Neural progenitor cell (in vitro differentiated cells): ENCODE results near the gene VWA5B1. TPM values are rescaled to one million over a fixed set of nuclear protein-coding genes. Genes with fewer than 3 reads are reported as not detected.

Experiments used
- DNase-seq: peaks from one replicate; pipeline ENCODE4 v3.0.0-alpha.2; 2016; ENCODE audit warnings: low spot score
- H2AFZ ChIP-seq: fragments of 200-600 bp; sonication (generic); replicated peaks from 2 replicates; pipeline ENCODE4 v1.6.1; 2016; ENCODE audit warnings: antibody characterized with exemption
- H3F3A ChIP-seq: fragments of 200-600 bp; sonication (generic); 2 replicates; pipeline ENCODE4 v1.6.1; 2016; ENCODE audit warnings: antibody characterized with exemption, low read depth
- H3K27ac ChIP-seq: fragments of 200-600 bp; sonication (generic); 2 replicates; pipeline ENCODE4 v1.5.1; 2016; ENCODE audit warnings: mild to moderate bottlenecking
- H3K27me3 ChIP-seq: fragments of 200-600 bp; sonication (generic); 2 replicates; pipeline ENCODE4 v1.6.1; 2016; ENCODE audit warnings: mild to moderate bottlenecking, moderate library complexity
- H3K36me3 ChIP-seq: fragments of 200-600 bp; sonication (generic); 2 replicates; pipeline ENCODE4 v1.5.1; 2016
- H3K4me1 ChIP-seq: fragments of 200-600 bp; sonication (generic); 2 replicates; pipeline ENCODE4 v1.6.1; 2016; ENCODE audit warnings: mixed run types
- H3K4me2 ChIP-seq: fragments of 200-600 bp; sonication (generic); 2 replicates; pipeline ENCODE4 v1.6.1; 2016
- H3K4me3 ChIP-seq: fragments of 200-600 bp; sonication (generic); 2 replicates; pipeline ENCODE4 v1.5.1; 2016
- H3K79me2 ChIP-seq: fragments of 200-600 bp; sonication (generic); 2 replicates; pipeline ENCODE4 v1.6.1; 2016; ENCODE audit warnings: low read depth
- H3K9ac ChIP-seq: fragments of 200-600 bp; sonication (generic); 2 replicates; pipeline ENCODE4 v1.6.1; 2016
- H3K9me3 ChIP-seq: fragments of 200-600 bp; sonication (generic); 2 replicates; pipeline ENCODE4 v1.5.1; 2016; ENCODE audit warnings: low read depth
- H4K20me1 ChIP-seq: fragments of 200-600 bp; sonication (generic); 2 replicates; pipeline ENCODE4 v1.6.1; 2016; ENCODE audit warnings: low read depth
- H3K27ac Mint-ChIP-seq: 3 replicates; pipeline ENCODE4 v1.8.0; 2021; ENCODE audit warnings: mixed read lengths
- H3K27me3 Mint-ChIP-seq: 2 replicates; pipeline ENCODE4 v1.8.0; 2022; ENCODE audit warnings: low read depth, mild to moderate bottlenecking, inconsistent platforms, moderate library complexity, mixed read lengths; ENCODE audit not compliant: insufficient read depth
- H3K36me3 Mint-ChIP-seq: 3 replicates; pipeline ENCODE4 v1.8.0; 2021; ENCODE audit warnings: mixed read lengths
- H3K4me1 Mint-ChIP-seq: 3 replicates; pipeline ENCODE4 v1.8.0; 2021; ENCODE audit warnings: mixed read lengths
- H3K4me3 Mint-ChIP-seq: 3 replicates; pipeline ENCODE4 v1.8.0; 2021; ENCODE audit warnings: mild to moderate bottlenecking, moderate library complexity, mixed read lengths
- H3K9me3 Mint-ChIP-seq: 3 replicates; pipeline ENCODE4 v1.8.0; 2020; ENCODE audit warnings: mixed read lengths
- CTCF ChIP-seq: fragments of 200-600 bp; sonication (generic); IDR thresholded peaks from 2 replicates; pipeline ENCODE4 v1.5.1; 2017; ENCODE audit warnings: antibody characterized with exemption, mild to moderate bottlenecking
- EZH2 ChIP-seq: fragments of 200-600 bp; sonication (generic); IDR thresholded peaks from 2 replicates; pipeline ENCODE4 v1.6.1; 2017; ENCODE audit warnings: antibody characterized with exemption, mild to moderate bottlenecking, moderate library complexity
- EZH2phosphoT487 ChIP-seq: fragments of 200-600 bp; sonication (generic); IDR thresholded peaks from 2 replicates; pipeline ENCODE4 v1.6.1; 2017; ENCODE audit warnings: antibody characterized with exemption
- total RNA-seq: library from RNA; depleted of rRNA; stranded (reverse); fragments of >200 nt; gene quantifications from 2 replicates; pipeline ENCODE4 v1.2.3, GENCODE V29; 2015; ENCODE audit warnings: low replicate concordance

Gene VWA5B1
- total RNA-seq, 1 donor from 2014 or later, result not detected

GRCh38 chr1:20307026-20307425 lies 16.4 kb downstream of the VWA5B1 start:
- no peak overlapping the region for H3K9ac ChIP-seq
- H3F3A ChIP-seq, result no peaks in the 10 kb centered on the region
- no peak overlapping the region for H3K27ac ChIP-seq
- peaks cover 7% of the 10 kb centered on the region for H3K27me3 Mint-ChIP-seq
- H3K36me3 Mint-ChIP-seq, result no peaks in the 10 kb centered on the region
- no peak overlapping the region for H3K4me3 Mint-ChIP-seq
- no peak overlapping the region for H3K27ac Mint-ChIP-seq
- H3K9me3 Mint-ChIP-seq, result no peaks in the 10 kb centered on the region
- DNase-seq, result no peak
- H4K20me1 ChIP-seq, result no peaks in the 10 kb centered on the region
- no peaks in the 10 kb centered on the region for H3K79me2 ChIP-seq
- H3K4me1 Mint-ChIP-seq, result no peaks in the 10 kb centered on the region
- H3K4me2 ChIP-seq, result no peak overlapping the region
- H3K9me3 ChIP-seq, result no peaks in the 10 kb centered on the region
- TF ChIP-seq CTCF, result no peak
- no peak for TF ChIP-seq EZH2phosphoT487
- no peak for TF ChIP-seq EZH2
- peaks cover 12% of the 10 kb centered on the region for H3K27me3 ChIP-seq
- no peaks in the 10 kb centered on the region for H3K36me3 ChIP-seq
- H3K4me1 ChIP-seq, result no peaks in the 10 kb centered on the region
- H2AFZ ChIP-seq, result no peak overlapping the region
- H3K4me3 ChIP-seq, result no peak overlapping the region

- Mint-ChIP-seq H3K4me1 (no peaks in the 10 kb centered on the region), H3K27me3 (peaks cover 7% of the 10 kb centered on the region), H3K36me3 (no peaks in the 10 kb centered on the region), H3K27ac (no peak overlapping the region), H3K9me3 (no peaks in the 10 kb centered on the region), H3K4me3 (no peak overlapping the region)
- Histone ChIP-seq H4K20me1 (no peaks in the 10 kb centered on the region), H3K4me1 (no peaks in the 10 kb centered on the region), H2AFZ (no peak overlapping the region), H3K27me3 (peaks cover 12% of the 10 kb centered on the region), H3K4me2 (no peak overlapping the region), H3K9ac (no peak overlapping the region), H3K4me3 (no peak overlapping the region), H3K79me2 (no peaks in the 10 kb centered on the region), H3K27ac (no peak overlapping the region), H3K9me3 (no peaks in the 10 kb centered on the region), H3K36me3 (no peaks in the 10 kb centered on the region), H3F3A (no peaks in the 10 kb centered on the region)
- no peak for TF ChIP-seq CTCF
- no peak for DNase-seq
These were observed 17.9 kb downstream of the VWA5B1 start for GRCh38 chr1:20308569-20308968.

- Mint-ChIP-seq H3K9me3 (no peaks in the 10 kb centered on the region), H3K36me3 (no peaks in the 10 kb centered on the region), H3K27ac (no peak overlapping the region), H3K4me1 (no peaks in the 10 kb centered on the region), H3K27me3 (peaks cover 9% of the 10 kb centered on the region), H3K4me3 (no peak overlapping the region)
- TF ChIP-seq CTCF, result no peak
- TF ChIP-seq EZH2, result no peak
- no peak for TF ChIP-seq EZH2phosphoT487
- H4K20me1 ChIP-seq, result no peaks in the 10 kb centered on the region
- no peak overlapping the region for H3K4me2 ChIP-seq
- H3K79me2 ChIP-seq, result no peaks in the 10 kb centered on the region
- H3K9me3 ChIP-seq, result no peaks in the 10 kb centered on the region
- no peaks in the 10 kb centered on the region for H3K36me3 ChIP-seq
- no peak for DNase-seq
- no peak overlapping the region for H3K9ac ChIP-seq
- H3F3A ChIP-seq, result no peaks in the 10 kb centered on the region
- H3K27me3 ChIP-seq, result peaks cover 5% of the 10 kb centered on the region
- H3K4me1 ChIP-seq, result no peaks in the 10 kb centered on the region
- no peak overlapping the region for H2AFZ ChIP-seq
- H3K27ac ChIP-seq, result no peak overlapping the region
- no peak overlapping the region for H3K4me3 ChIP-seq
These were observed 20.6 kb downstream of the VWA5B1 start for GRCh38 chr1:20311289-20311688.

GRCh38 chr1:20312310-20312709 lies 21.6 kb downstream of the VWA5B1 start:
- no peak overlapping the region for H2AFZ ChIP-seq
- H3K9me3 ChIP-seq, result no peaks in the 10 kb centered on the region
- Mint-ChIP-seq H3K27me3 (peaks cover 5% of the 10 kb centered on the region), H3K9me3 (no peaks in the 10 kb centered on the region), H3K4me3 (no peak overlapping the region), H3K27ac (no peak overlapping the region), H3K36me3 (no peaks in the 10 kb centered on the region), H3K4me1 (no peaks in the 10 kb centered on the region)
- no peaks in the 10 kb centered on the region for H3K36me3 ChIP-seq
- H3K4me1 ChIP-seq, result no peaks in the 10 kb centered on the region
- H3K9ac ChIP-seq, result no peak overlapping the region
- TF ChIP-seq EZH2phosphoT487 (no peak), CTCF (no peak), EZH2 (no peak)
- H3K79me2 ChIP-seq, result no peaks in the 10 kb centered on the region
- no peak overlapping the region for H3K4me2 ChIP-seq
- no peak overlapping the region for H3K27ac ChIP-seq
- no peak overlapping the region for H3K4me3 ChIP-seq
- H3K27me3 ChIP-seq, result peaks cover 5% of the 10 kb centered on the region
- DNase-seq, result no peak
- no peaks in the 10 kb centered on the region for H3F3A ChIP-seq
- no peaks in the 10 kb centered on the region for H4K20me1 ChIP-seq
